Ovary (tissue), 3 donors: ENCODE measurements around the gene MRPL1.

ENCODE experiments used
- CTCF ChIP-seq, 3 donors: fragments of 450-650 bp in 2 of 3; fragments of 200-600 bp in 1 of 3; IDR thresholded peaks; one replicate each; pipeline versions ENCODE4 v1.5.1 to v1.8.0; 2016 to 2022; ENCODE audit warnings: antibody characterized with exemption in 3 of 3, mild to moderate bottlenecking in 1 of 3
- EP300 ChIP-seq: sonication (generic); formaldehyde crosslinking; IDR thresholded peaks from one replicate; pipeline ENCODE4 v1.6.1; 2017; ENCODE audit warnings: antibody characterized with exemption
- POLR2A ChIP-seq: fragments of 450-650 bp; IDR thresholded peaks from one replicate; pipeline ENCODE4 v1.6.1; 2017; ENCODE audit warnings: antibody characterized with exemption, mild to moderate bottlenecking, moderate library complexity
- donor health status: DM: no; HTN: no; CAD: no.

- TF ChIP-seq EP300 (no peak), CTCF (IDR thresholded peaks at IDR 0.05) (no peak), POLR2A (peak; percentile 66)
These were observed 42.6 kb upstream of the MRPL1 start for GRCh38 chr4:77819843-77820648.
